AG20443 (cell line): ENCODE measurements around the gene SPTBN2.

Source experiments
- DNase-seq: peaks from one replicate; pipeline ENCODE4 v3.0.0; 2012; ENCODE audit warnings: low spot score, mixed read lengths

SPTBN2 gene

GRCh38 chr11:66728693-66729385 is at the start of gene SPTBN2:
TSS of gene SPTBN2 (minus strand) at chr11:66729216. CDS start at chr11:66721240, 7,976 bp downstream.
- DNase-seq: peak; percentile 29

- no peak for DNase-seq
Observed at GRCh38 chr11:66768818-66769217, 39.8 kb upstream of the SPTBN2 start.

- no peak for DNase-seq
Observed at GRCh38 chr11:66768088-66768521, 39.1 kb upstream of the SPTBN2 start.

GRCh38 chr11:66767666-66768065 is 38.6 kb upstream of the SPTBN2 start:
- no peak for DNase-seq

GRCh38 chr11:66766681-66767080 is 37.7 kb upstream of the SPTBN2 start:
- no peak for DNase-seq

GRCh38 chr11:66762088-66762487 is 33.1 kb upstream of the SPTBN2 start:
- no peak for DNase-seq

- DNase-seq: no peak
Observed at GRCh38 chr11:66752148-66752547, 23.1 kb upstream of the SPTBN2 start.

- no peak for DNase-seq
Observed at GRCh38 chr11:66749091-66749490, 20.1 kb upstream of the SPTBN2 start.

GRCh38 chr11:66747480-66747879 is 18.5 kb upstream of the SPTBN2 start:
- no peak for DNase-seq

GRCh38 chr11:66745356-66746235 is 16.6 kb upstream of the SPTBN2 start:
- no peak for DNase-seq

GRCh38 chr11:66744485-66745355 is 15.7 kb upstream of the SPTBN2 start:
- peak; percentile 100 for DNase-seq

GRCh38 chr11:66743271-66743968 is 14.4 kb upstream of the SPTBN2 start:
- DNase-seq: no peak

- DNase-seq: no peak
Observed at GRCh38 chr11:66741153-66741552, 12.1 kb upstream of the SPTBN2 start.

- DNase-seq: no peak
Observed at GRCh38 chr11:66739983-66740382, 11.0 kb upstream of the SPTBN2 start.

GRCh38 chr11:66734215-66734614 is 5.2 kb upstream of the SPTBN2 start:
- DNase-seq: no peak

- DNase-seq: no peak
Observed at GRCh38 chr11:66729447-66729846, 431 bp upstream of the SPTBN2 start.

GRCh38 chr11:66728038-66728692 is 851 bp downstream of the SPTBN2 start:
- peak; percentile 33 for DNase-seq

GRCh38 chr11:66727282-66728037 is 1.6 kb downstream of the SPTBN2 start:
- peak; percentile 40 for DNase-seq

GRCh38 chr11:66725647-66726046 is 3.4 kb downstream of the SPTBN2 start:
- no peak for DNase-seq

GRCh38 chr11:66725114-66725513 is 3.9 kb downstream of the SPTBN2 start:
- no peak for DNase-seq
